Hindlimb muscle (tissue), 1 donor: Measurements from ENCODE around the gene PLK1. TPM values are rescaled to one million over a fixed set of nuclear protein-coding genes. Genes with fewer than 3 reads are reported as not detected.

Experiments
- DNase-seq: peaks from one replicate; pipeline ENCODE4 v3.0.0-alpha.2; 2013
- polyA plus RNA-seq: library from polyadenylated mRNA; unstranded; fragments of 120-200 nt; gene quantifications from one replicate; pipeline ENCODE4 v1.2.1, GENCODE V29; 2013; ENCODE audit not compliant: insufficient read length

PLK1 gene
- polyA plus RNA-seq, 1 donor, result 11.9 TPM

- no peak for DNase-seq
Measured at GRCh38 chr16:23679986-23680336, 1.3 kb downstream of the PLK1 start.

DNA sequence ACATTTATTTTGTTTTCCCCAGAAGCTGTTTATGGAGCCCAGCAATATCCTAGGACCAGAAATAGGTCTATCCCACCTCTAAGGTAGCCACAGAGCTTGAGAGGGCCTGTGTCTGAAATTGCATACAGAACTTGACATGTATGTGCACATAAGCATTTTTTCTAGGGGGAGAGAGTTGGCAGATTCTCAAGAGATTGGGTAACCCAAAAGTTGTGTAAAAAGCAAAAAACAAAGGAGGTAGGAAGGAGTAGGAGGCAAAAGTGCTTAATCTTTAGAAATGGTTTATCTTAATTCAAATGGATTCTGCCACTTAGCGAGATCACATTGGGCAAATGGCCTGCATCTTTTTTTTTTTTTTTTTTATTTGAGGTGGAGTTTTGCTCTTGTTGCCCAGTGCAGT, 3.5 kb downstream of the PLK1 start:
- no peak for DNase-seq

GRCh38 chr16:23683487-23683886, 4.8 kb downstream of the PLK1 start:
- no peak for DNase-seq

- DNase-seq, result no peak
Measured at GRCh38 chr16:23687034-23687808, 8.5 kb downstream of the PLK1 start.

DNA sequence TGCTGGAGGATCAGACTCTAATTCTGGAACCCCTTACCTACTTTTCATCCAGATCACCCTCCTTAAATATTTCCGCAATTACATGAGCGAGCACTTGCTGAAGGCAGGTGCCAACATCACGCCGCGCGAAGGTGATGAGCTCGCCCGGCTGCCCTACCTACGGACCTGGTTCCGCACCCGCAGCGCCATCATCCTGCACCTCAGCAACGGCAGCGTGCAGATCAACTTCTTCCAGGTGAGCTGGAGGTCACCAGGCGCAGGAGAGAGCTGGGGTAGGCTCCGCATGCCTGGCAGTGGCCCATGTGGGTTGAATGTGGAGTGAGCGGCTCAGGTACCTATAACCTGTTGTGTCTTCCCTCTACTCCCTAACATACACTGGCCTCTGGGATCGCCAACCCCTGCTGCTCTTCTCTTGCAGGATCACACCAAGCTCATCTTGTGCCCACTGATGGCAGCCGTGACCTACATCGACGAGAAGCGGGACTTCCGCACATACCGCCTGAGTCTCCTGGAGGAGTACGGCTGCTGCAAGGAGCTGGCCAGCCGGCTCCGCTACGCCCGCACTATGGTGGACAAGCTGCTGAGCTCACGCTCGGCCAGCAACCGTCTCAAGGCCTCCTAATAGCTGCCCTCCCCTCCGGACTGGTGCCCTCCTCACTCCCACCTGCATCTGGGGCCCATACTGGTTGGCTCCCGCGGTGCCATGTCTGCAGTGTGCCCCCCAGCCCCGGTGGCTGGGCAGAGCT, 10.9 kb downstream of the PLK1 start:
- DNase-seq, result no peak

DNA sequence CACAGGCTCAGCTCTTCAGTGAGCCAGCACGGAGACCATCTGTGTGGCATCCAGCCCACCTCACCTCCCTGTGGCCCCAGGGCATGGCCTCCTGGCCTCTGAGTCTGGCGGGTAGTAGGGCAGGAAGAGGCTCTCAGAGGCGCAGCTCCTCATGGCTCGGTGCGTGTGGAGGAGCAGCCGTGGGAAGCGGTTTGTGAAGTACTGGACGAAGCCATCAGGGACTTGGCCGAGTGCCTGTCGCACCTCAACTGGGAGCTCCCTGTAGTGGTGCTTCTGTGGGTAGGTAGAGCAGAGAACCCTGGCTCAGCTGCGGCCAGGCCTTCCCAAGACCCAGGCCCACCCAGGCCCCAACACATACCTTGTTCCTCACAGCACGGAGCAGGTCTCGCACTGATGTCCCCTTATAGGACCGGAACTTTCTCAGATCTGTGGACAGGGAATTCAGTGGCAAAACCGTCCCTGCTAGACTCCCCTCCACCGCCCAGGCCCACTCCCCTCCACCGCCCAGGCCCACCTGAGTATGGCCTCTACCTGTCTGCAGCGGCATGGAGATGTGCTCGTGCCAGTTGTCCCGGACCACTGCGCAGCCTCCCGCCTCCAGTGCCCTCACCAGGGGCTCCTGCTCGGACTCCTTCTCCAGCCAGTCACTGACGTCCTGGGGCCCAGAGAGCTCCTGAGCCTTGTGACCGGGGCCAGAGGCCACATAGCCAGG, 12.2 kb downstream of the PLK1 start:
- DNase-seq, result no peak

DNA sequence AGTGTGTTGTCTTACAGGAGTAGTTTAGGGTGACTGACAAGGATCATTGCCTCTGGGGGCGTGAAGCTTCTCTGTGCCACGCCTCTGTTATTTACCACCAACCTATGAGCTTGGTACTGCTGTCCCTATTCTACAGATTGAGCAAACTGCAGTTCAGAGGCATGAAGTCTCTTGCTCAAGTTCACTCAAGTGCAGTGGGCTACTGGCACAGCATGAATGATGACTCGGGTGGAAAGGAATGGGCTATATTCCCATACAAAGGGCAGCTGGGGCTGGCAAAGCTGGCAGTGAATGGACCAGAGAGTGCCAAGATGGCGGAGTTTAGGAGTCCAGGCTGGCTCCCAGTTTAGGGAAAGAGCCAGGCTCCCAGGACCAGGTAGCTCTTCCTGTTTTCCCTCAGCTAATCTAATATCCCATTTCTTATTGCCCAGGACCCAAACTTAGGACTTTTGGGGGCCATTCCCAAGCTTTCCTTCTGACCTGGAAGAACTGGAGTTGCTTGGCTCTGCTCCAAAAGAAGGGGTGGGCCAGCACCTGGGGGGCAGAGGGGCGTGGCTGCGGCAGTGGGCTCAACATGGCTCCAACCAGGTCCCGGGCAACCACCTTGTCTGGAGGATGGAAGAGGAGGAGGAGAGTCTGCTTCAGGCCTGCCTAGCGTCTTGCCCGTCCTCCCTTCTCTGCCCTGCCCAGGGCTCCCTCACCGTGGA, 12.9 kb downstream of the PLK1 start:
- DNase-seq, result no peak

- no peak for DNase-seq
Measured at GRCh38 chr16:23692190-23692837, 13.6 kb downstream of the PLK1 start.

DNA sequence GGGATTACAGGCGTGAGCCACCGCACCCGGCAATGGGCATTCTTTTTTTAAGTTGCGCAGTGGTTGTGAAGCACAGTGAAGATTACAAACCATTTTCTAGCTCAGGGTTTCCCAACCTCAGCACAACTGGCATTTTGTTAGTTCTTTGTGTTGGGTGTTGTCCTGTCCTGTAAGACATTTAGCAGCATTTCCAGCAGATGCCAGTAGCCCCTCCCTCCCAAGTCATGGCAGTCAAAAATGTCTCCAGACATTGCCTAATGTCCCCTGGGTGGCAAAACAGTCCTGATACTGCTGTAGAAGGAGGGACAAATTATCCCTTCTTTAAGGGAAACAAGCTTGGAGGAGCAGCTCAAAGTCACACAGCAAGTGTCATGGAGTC, 15.6 kb downstream of the PLK1 start:
- DNase-seq, result no peak

- peak; percentile 15 for DNase-seq
Measured at GRCh38 chr16:23694644-23695373, 16.1 kb downstream of the PLK1 start.

- DNase-seq, result no peak
Measured at GRCh38 chr16:23695756-23696155, 17.1 kb downstream of the PLK1 start.

DNA sequence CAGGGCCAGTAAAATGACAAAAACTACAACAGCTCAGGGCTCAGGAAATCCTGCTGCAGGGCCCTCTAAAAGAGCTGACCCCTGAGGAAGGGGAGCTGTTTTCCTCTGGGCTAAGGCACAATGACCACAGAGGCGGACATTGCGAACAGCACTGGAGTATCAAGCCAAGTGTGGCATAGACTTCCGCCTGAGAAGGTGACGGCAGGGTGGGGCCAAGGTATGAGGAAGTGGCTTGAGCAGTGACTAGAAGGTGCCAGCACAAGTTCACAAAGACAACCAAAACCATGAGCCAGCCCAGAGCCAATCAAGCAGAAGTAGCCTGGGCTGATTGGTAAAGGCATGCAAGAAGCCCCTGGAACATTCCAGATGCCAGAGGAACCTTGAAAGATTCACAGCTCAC, 20.4 kb downstream of the PLK1 start:
- no peak for DNase-seq

GRCh38 chr16:23700093-23700492, 21.4 kb downstream of the PLK1 start:
- DNase-seq, result no peak

GRCh38 chr16:23700509-23700908, 21.8 kb downstream of the PLK1 start:
- no peak for DNase-seq

- DNase-seq, result no peak
Measured at GRCh38 chr16:23701045-23701444, 22.4 kb downstream of the PLK1 start.

DNA sequence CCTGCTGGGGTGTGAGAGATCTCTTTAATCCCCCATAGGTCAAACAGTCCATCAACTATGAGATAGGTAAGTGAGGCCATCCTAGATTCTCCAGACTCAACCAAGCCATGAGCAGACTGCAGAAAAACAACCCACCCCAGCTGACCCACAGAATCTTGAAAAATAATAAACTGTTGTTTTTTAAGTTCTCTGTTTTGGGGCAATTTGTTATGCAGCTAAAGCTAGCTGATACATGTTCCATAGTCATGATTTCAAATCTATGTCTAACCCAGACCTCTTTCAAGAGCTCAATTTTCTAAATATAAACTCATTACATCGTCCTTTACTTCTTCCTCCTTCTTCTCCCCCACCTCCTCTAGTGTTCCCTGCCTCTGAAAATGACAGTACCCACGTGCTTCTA, 24.3 kb downstream of the PLK1 start:
- DNase-seq, result no peak

GRCh38 chr16:23704772-23705516, 26.3 kb downstream of the PLK1 start:
- no peak for DNase-seq

- no peak for DNase-seq
Measured at GRCh38 chr16:23705517-23705902, 26.8 kb downstream of the PLK1 start.

DNA sequence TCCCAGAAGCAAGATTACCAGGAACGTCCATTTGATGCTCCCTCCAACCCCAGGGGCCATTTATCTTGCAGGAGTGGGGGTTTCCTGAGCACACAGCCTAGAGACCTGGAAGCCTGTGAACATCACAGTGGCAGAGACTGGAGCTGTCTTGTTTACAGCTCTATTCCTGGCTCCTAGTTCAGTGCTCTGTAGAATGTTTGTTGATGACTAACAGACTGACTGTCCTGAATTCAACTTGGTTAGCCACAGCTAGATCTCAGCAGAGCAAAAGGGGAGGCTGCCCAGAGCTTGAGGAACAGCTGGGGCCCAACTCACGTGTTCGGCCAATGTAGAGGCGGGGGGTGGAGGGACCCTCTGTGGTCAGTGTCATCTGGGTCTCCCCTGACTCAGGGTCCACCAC, 27.8 kb downstream of the PLK1 start:
- DNase-seq, result no peak

GRCh38 chr16:23709536-23709935, 30.8 kb downstream of the PLK1 start:
- no peak for DNase-seq

GRCh38 chr16:23710008-23710407, 31.3 kb downstream of the PLK1 start:
- DNase-seq, result no peak
